AG08396 (cell line): ENCODE measurements around the gene FHL1.

Source experiments
- DNase-seq: peaks from one replicate; pipeline ENCODE4 v3.0.0; 2012; ENCODE audit warnings: low spot score, mixed read lengths

Gene FHL1

GRCh38 chrX:136258951-136259350 lies 111.6 kb downstream of the FHL1 start:
- no peak for DNase-seq

GRCh38 chrX:136259543-136259942 lies 112.2 kb downstream of the FHL1 start:
- DNase-seq, result no peak

GRCh38 chrX:136260776-136261175 lies 113.4 kb downstream of the FHL1 start:
- DNase-seq, result no peak
